Natural killer cell (primary cell): ENCODE results near the gene BOK. TPM values are rescaled to one million over a fixed set of nuclear protein-coding genes. Genes with fewer than 3 reads are reported as not detected.

Experiments
- ATAC-seq, 3 donors: fragments of 150-1000 bp in 2 of 3; fragments of 200-7000 bp in 1 of 3; cut with Tn5 transposase; 1 replicate in 1 of 3; 2 replicates in 2 of 3; pipeline ENCODE4 v1.10.0; 2021; ENCODE audit warnings: mild to moderate bottlenecking in 2 of 3, moderate library complexity in 2 of 3
- DNase-seq, 2 donors: peaks; one replicate each; pipeline versions ENCODE4 v3.0.0 to v3.0.0-alpha.2; 2013 to 2021; ENCODE audit warnings: mixed read lengths in 1 of 2
- H3K27ac ChIP-seq: one replicate; pipeline ENCODE4 v1.5.1; 2013; ENCODE audit warnings: mild to moderate bottlenecking, low read length
- H3K27me3 ChIP-seq: one replicate; pipeline ENCODE4 v1.6.1; 2013; ENCODE audit warnings: low read length; ENCODE audit not compliant: control insufficient read depth, insufficient read depth
- H3K36me3 ChIP-seq: one replicate; pipeline ENCODE4 v1.6.1; 2013; ENCODE audit warnings: low read length; ENCODE audit not compliant: control insufficient read depth, insufficient read depth
- H3K4me1 ChIP-seq: one replicate; pipeline ENCODE4 v1.6.1; 2013; ENCODE audit warnings: low read length; ENCODE audit not compliant: control insufficient read depth, insufficient read depth
- H3K4me3 ChIP-seq: one replicate; pipeline ENCODE4 v1.5.1; 2013; ENCODE audit warnings: low read length
- H3K9me3 ChIP-seq: one replicate; pipeline ENCODE4 v1.6.1; 2013; ENCODE audit warnings: low read length; ENCODE audit not compliant: control insufficient read depth, insufficient read depth
- H3K27ac Mint-ChIP-seq, 2 donors: one replicate each; pipeline ENCODE4 v1.8.0; 2022; ENCODE audit warnings: mild to moderate bottlenecking in 2 of 2, mixed read lengths in 2 of 2, moderate library complexity in 1 of 2
- H3K27me3 Mint-ChIP-seq, 2 donors: one replicate each; pipeline ENCODE4 v1.8.0; 2022; ENCODE audit warnings: low read depth in 2 of 2, mixed read lengths in 2 of 2
- H3K36me3 Mint-ChIP-seq: one replicate; pipeline ENCODE4 v1.8.0; 2022; ENCODE audit warnings: mixed read lengths
- H3K4me1 Mint-ChIP-seq, 2 donors: one replicate each; pipeline ENCODE4 v1.8.0; 2022; ENCODE audit warnings: mixed read lengths in 2 of 2
- H3K4me3 Mint-ChIP-seq: one replicate; pipeline ENCODE4 v1.8.0; 2022; ENCODE audit warnings: mild to moderate bottlenecking, moderate library complexity, mixed read lengths
- H3K9me3 Mint-ChIP-seq, 2 donors: one replicate each; pipeline ENCODE4 v1.8.0; 2022; ENCODE audit warnings: mixed read lengths in 2 of 2
- WGBS: methylation state at CpG from one replicate; pipeline ENCODE4 v1.1.7; 2013; ENCODE audit warnings: missing lambda C conversion rate; ENCODE audit not compliant: insufficient coverage; 5-methylcytosine and 5-hydroxymethylcytosine counted together
- intact Hi-C: fragments of 100-400 bp; cut with micrococcal nuclease; formaldehyde crosslinking; loops from one replicate; pipeline ENCODE4 v1.14.2; 2022
- total RNA-seq, 4 donors: library from RNA; stranded (reverse); fragments of 120-200 nt in 1 of 4; gene quantifications; one replicate each; pipeline versions ENCODE4 v1.2.3 to v1.2.4, GENCODE V29; 2013 to 2022
- TF ChIP-seq, protein P1 (sequence below): fragments of 200-600 bp; IDR thresholded peaks from one replicate; pipeline ENCODE4 v1.8.0; 2022; ENCODE audit warnings: antibody characterized with exemption

BOK gene
- total RNA-seq, 3 donors from 2014 or later (not counting 1 experiment from before 2014, with no cell fraction given): 11.0 to 23.7 (median 19.6) TPM

DNA sequence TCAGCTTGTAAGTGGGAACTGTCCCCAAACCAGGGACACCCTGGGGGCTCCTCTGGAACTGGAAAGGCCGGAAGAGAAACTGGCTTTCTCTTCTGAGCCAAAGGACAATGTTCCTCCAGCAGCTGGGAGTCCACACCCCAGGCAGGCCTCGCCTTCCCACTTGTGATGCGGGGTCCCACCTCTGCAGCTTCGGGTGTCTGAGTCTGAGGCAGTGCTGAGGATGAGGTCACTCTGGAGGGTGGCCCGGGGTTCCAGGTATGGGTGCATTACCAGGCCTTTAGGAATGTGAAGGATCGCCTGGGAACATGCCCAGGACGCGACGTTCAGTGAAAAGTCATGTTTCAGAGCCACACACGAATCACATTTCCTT, 18.2 kb upstream of the BOK start:
- Mint-ChIP-seq H3K27me3 (peaks cover 0 to 8% of the 10 kb centered on the region in 2 donors), H3K36me3 (no peaks in the 10 kb centered on the region), H3K9me3 (no peaks in the 10 kb centered on the region), H3K4me1 (peaks cover 4 to 5% of the 10 kb centered on the region in 2 donors), H3K27ac (no peak overlapping the region), H3K4me3 (peak overlapping the region; percentile 85)
- intact Hi-C loops: no loop called here
- Histone ChIP-seq H3K4me3 (no peak overlapping the region), H3K9me3 (no peaks in the 10 kb centered on the region), H3K36me3 (no peaks in the 10 kb centered on the region), H3K27me3 (peaks cover 11% of the 10 kb centered on the region), H3K4me1 (peaks cover 12% of the 10 kb centered on the region), H3K27ac (no peak overlapping the region)
- DNase-seq (no peak), ATAC-seq (no peak)
- TF ChIP-seq, protein P1, sequence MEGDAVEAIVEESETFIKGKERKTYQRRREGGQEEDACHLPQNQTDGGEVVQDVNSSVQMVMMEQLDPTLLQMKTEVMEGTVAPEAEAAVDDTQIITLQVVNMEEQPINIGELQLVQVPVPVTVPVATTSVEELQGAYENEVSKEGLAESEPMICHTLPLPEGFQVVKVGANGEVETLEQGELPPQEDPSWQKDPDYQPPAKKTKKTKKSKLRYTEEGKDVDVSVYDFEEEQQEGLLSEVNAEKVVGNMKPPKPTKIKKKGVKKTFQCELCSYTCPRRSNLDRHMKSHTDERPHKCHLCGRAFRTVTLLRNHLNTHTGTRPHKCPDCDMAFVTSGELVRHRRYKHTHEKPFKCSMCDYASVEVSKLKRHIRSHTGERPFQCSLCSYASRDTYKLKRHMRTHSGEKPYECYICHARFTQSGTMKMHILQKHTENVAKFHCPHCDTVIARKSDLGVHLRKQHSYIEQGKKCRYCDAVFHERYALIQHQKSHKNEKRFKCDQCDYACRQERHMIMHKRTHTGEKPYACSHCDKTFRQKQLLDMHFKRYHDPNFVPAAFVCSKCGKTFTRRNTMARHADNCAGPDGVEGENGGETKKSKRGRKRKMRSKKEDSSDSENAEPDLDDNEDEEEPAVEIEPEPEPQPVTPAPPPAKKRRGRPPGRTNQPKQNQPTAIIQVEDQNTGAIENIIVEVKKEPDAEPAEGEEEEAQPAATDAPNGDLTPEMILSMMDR: no peak
- WGBS: 73% methylated on average over 10 of the region's 10 CpGs

DNA sequence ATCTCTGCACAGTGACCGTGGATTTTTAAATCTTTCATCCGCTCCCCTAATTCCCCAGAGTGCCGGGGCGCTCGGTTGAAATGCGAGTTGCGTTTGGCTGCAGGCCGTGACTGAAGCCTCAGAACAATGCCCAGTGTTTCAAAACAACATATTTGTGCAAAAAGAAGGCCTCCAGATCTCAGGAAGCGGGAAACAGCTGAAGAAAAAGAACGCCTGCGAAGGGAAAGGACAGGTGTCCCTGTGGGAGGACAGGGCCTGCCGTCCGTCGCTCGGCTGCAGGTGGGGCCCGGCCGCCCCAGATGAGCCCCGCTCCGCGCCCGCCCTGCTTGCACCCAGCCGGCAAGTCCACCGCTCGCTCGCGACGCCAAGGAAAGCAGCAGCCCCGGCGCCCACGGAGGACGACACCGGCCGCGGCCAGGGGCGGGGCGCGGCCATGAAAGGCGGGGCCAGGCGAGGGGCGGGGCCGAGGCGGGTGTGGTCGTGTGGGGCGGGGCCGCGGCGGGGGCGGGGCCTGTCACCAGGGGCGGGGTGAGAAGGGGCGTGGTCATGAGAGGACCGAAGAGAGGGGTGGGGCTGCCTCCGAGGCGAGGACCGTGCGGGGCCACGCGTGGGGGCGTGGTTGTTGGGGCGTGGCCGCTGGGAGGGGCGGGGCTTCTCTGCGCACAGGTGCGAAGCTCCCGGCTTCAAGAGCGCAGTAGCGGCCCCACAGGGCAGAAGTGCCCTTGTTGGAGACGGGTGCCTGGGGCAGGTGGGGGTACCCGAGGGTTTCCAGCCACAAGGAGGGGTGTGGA, 17.6 kb upstream of the BOK start:
- ATAC-seq (peak; percentile 87 to 94 (median 92)), DNase-seq (peak; percentile 55 to 68)
- 11% methylated on average over 68 of the region's 68 CpGs for WGBS
- Mint-ChIP-seq H3K9me3 (no peaks in the 10 kb centered on the region), H3K4me1 (peaks cover 4 to 5% of the 10 kb centered on the region in 2 donors), H3K36me3 (no peaks in the 10 kb centered on the region), H3K27ac (no peak overlapping the region), H3K4me3 (peak overlapping the region; percentile 85), H3K27me3 (peaks cover 0 to 8% of the 10 kb centered on the region in 2 donors)
- intact Hi-C loops: no loop called here
- H3K27me3 ChIP-seq: peaks cover 11% of the 10 kb centered on the region
- no peak overlapping the region for H3K27ac ChIP-seq
- no peak overlapping the region for H3K4me3 ChIP-seq
- H3K9me3 ChIP-seq: no peaks in the 10 kb centered on the region
- TF ChIP-seq, protein P1: no peak
- peaks cover 12% of the 10 kb centered on the region for H3K4me1 ChIP-seq
- H3K36me3 ChIP-seq: no peaks in the 10 kb centered on the region

GRCh38 chr2:241541564-241542277, 16.8 kb upstream of the BOK start:
- H3K4me1 ChIP-seq: peaks cover 12% of the 10 kb centered on the region
- H3K4me3 ChIP-seq: no peak overlapping the region
- peaks cover 11% of the 10 kb centered on the region for H3K27me3 ChIP-seq
- no peaks in the 10 kb centered on the region for H3K9me3 ChIP-seq
- intact Hi-C loops: no loop called here
- H3K36me3 ChIP-seq: no peaks in the 10 kb centered on the region
- ATAC-seq: no peak
- no peak for DNase-seq
- no peak overlapping the region for H3K27ac ChIP-seq
- Mint-ChIP-seq H3K4me3 (no peak overlapping the region), H3K27me3 (peaks cover 0 to 8% of the 10 kb centered on the region in 2 donors), H3K4me1 (peaks cover 4 to 5% of the 10 kb centered on the region in 2 donors), H3K36me3 (no peaks in the 10 kb centered on the region), H3K27ac (no peak overlapping the region), H3K9me3 (no peaks in the 10 kb centered on the region)
- TF ChIP-seq, protein P1: no peak
- WGBS: 25% methylated on average over 62 of the region's 62 CpGs
